Smooth muscle cell (in vitro differentiated cells): ENCODE measurements around the gene RPS6KA2. TPM values are rescaled to one million over a fixed set of nuclear protein-coding genes. Genes with fewer than 3 reads are reported as not detected.

Source experiments
- DNase-seq: peaks from one replicate; lab custom pipeline; 2025; ENCODE audit not compliant: unreplicated experiment; lab: John Stamatoyannopoulos, UW
- H2AFZ ChIP-seq: fragments of 200-600 bp; sonication (generic); 2 replicates; pipeline ENCODE4 v1.6.0; 2016; ENCODE audit warnings: antibody characterized with exemption, low read depth, mild to moderate bottlenecking
- H3F3A ChIP-seq: fragments of 200-600 bp; sonication (generic); 2 replicates; pipeline ENCODE4 v1.6.0; 2017; ENCODE audit warnings: antibody characterized with exemption, low read depth
- H3K27ac ChIP-seq: fragments of 200-600 bp; sonication (generic); 2 replicates; pipeline ENCODE4 v1.5.1; 2016; ENCODE audit warnings: low read depth, mild to moderate bottlenecking
- H3K27me3 ChIP-seq: fragments of 200-600 bp; sonication (generic); 2 replicates; pipeline ENCODE4 v1.6.1; 2016; ENCODE audit warnings: low read depth, mild to moderate bottlenecking
- H3K36me3 ChIP-seq: fragments of 200-600 bp; sonication (generic); 2 replicates; pipeline ENCODE4 v1.5.1; 2016; ENCODE audit warnings: low read depth
- H3K4me1 ChIP-seq: fragments of 200-600 bp; sonication (generic); 2 replicates; pipeline ENCODE4 v1.5.1; 2016; ENCODE audit warnings: low read depth
- H3K4me2 ChIP-seq: fragments of 200-600 bp; sonication (generic); 2 replicates; pipeline ENCODE4 v1.6.0; 2016; ENCODE audit warnings: mild to moderate bottlenecking
- H3K4me3 ChIP-seq: fragments of 200-600 bp; sonication (generic); 2 replicates; pipeline ENCODE4 v1.5.1; 2016; ENCODE audit warnings: mild to moderate bottlenecking
- H3K79me2 ChIP-seq: fragments of 200-600 bp; sonication (generic); 2 replicates; pipeline ENCODE4 v1.6.0; 2016; ENCODE audit warnings: low read depth, mild to moderate bottlenecking
- H3K9ac ChIP-seq: fragments of 200-600 bp; sonication (generic); 2 replicates; pipeline ENCODE4 v1.6.0; 2016; ENCODE audit warnings: low read depth
- H3K9me3 ChIP-seq: fragments of 200-600 bp; sonication (generic); replicated peaks from 2 replicates; pipeline ENCODE4 v1.5.1; 2016; ENCODE audit warnings: low read depth
- H4K20me1 ChIP-seq: fragments of 200-600 bp; sonication (generic); 2 replicates; pipeline ENCODE4 v1.6.0; 2016; ENCODE audit warnings: low read depth
- CTCF ChIP-seq: fragments of 200-600 bp; sonication (generic); IDR thresholded peaks from 2 replicates; pipeline ENCODE4 v1.5.1; 2017; ENCODE audit warnings: borderline replicate concordance, mild to moderate bottlenecking, antibody characterized with exemption; ENCODE audit not compliant: insufficient read depth, poor library complexity, severe bottlenecking
- WGBS: methylation state at CpG from one replicate; pipeline ENCODE4 v1.1.7; 2016; ENCODE audit warnings: low lambda C conversion rate; 5-methylcytosine and 5-hydroxymethylcytosine counted together
- polyA plus RNA-seq: library from polyadenylated mRNA; unstranded; fragments of >200 nt; fragmentation: Nextera tagmentation; extraction: Ambion mirVana; gene quantifications from 2 replicates; pipeline ENCODE4 v1.2.1, GENCODE V29; 2016
- total RNA-seq: library from RNA; depleted of rRNA; stranded (reverse); fragments of >200 nt; gene quantifications from 2 replicates; pipeline ENCODE4 v1.2.3, GENCODE V29; 2014

The RPS6KA2 gene
- total and polyA plus RNA-seq, 2 experiments from 2014 or later: 7.8 to 10.4 TPM

DNA sequence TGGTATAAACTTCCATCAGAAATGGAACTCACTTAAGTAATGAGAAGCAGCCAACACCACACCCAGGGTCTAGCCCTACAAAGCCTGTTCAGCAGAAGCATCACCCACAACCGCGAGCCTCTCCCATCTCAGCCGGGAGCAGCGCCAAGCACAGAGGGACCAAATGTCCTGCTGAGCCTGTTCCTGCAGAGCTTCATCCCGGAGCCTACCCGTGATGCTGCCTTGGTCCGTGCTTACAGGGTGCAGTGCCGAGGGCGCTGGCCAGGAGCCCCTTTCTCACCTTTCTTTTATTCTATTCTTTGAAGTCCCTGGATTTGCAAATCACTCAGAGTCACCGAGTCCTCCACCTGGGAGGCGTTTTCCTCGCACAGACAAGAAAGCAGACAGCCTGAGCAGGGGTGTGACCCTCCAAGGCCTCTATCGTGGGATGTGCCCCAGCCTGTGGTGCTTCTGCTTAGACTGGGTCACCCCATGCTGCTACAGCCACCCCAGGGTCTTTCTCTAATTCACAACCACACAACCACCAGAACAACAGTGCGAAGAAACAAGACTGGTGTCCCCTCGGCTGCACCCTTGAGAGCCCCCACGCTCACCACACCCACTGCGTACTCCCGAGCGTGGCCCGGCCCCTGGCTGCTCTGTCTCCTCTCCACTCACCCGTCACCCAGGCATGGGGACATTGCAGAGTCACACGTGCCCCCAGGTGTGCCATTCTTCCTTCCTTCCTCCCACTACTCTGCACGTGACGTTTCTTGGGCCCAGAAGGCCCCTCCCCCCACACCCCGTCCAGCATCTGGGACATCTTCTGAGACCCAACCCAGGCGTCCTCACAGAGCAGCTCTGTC, 152.1 kb downstream of the RPS6KA2 start:
- no peaks in the 10 kb centered on the region for H4K20me1 ChIP-seq
- no peaks in the 10 kb centered on the region for H3K79me2 ChIP-seq
- no peaks in the 10 kb centered on the region for H3F3A ChIP-seq
- H3K27ac ChIP-seq: no peak overlapping the region
- no peaks in the 10 kb centered on the region for H3K4me1 ChIP-seq
- no peaks in the 10 kb centered on the region for H3K36me3 ChIP-seq
- H3K4me2 ChIP-seq: no peak overlapping the region
- H3K4me3 ChIP-seq: no peak overlapping the region
- DNase-seq: no peak
- no peak overlapping the region for H2AFZ ChIP-seq
- 91% methylated on average over 26 of the region's 26 CpGs for WGBS
- H3K9ac ChIP-seq: no peak overlapping the region
- TF ChIP-seq CTCF: no peak
- H3K27me3 ChIP-seq: no peaks in the 10 kb centered on the region
- no peaks in the 10 kb centered on the region for H3K9me3 ChIP-seq

DNA sequence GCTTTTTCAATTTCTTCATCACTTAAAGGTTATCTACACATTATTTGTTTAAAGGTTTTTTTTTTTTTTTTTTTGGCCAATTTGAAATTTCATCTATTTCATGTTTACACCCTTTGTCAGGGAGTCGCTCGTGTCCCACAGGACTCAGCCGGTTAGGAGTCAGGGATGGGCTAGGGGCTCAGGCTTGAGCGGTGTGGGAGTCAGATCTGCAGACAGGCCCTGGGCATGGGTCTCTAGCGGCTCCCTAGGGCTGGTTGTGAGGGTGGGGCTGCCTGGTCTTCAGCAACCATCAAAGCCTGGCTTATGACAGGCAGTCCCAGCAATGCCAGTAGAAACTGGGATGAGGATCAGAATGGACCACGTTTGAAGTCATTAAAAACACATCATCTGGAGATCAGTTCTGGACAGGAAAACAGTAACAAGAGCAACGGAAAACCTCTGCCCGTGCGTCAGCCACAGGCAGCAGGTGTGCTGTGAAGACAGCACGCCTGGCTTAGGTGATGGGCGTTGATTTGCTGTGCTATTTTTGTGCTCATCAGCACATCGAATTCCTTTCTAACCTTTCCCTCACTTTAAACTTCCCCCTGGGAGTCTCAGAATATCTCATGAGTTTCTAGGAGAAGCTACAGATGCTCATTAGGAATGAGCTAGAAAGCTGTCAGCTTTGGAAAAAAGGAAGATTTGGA, 153.0 kb downstream of the RPS6KA2 start:
- WGBS: 94% methylated on average over 12 of the region's 12 CpGs
- Histone ChIP-seq H2AFZ (no peak overlapping the region), H3K4me3 (no peak overlapping the region), H3K79me2 (no peaks in the 10 kb centered on the region), H3K9me3 (no peaks in the 10 kb centered on the region), H3K9ac (no peak overlapping the region), H3K4me2 (no peak overlapping the region), H3K4me1 (no peaks in the 10 kb centered on the region), H3K27ac (no peak overlapping the region), H3F3A (no peaks in the 10 kb centered on the region), H3K27me3 (no peaks in the 10 kb centered on the region), H3K36me3 (no peaks in the 10 kb centered on the region), H4K20me1 (no peaks in the 10 kb centered on the region)
- DNase-seq: no peak
- TF ChIP-seq CTCF: no peak

DNA sequence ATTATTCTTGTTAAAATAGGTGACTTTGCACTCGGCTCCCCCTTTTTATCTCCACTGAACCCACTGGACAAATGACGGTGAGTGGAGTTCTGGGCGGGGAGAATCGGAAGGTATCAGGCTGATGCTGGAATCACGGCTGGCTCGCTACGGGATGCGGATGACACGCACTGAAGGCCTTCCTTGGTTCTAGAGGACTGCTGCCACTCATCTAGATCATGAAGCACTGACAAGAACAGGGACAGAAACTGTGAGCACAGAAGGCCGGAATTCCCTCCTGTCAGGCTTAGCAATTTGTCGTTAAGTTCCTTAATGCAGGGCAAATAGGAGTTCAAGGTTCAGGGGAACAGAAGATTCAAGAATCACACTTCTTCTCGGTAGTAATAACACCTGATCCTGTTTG, 154.4 kb downstream of the RPS6KA2 start:
- 93% methylated on average over 12 of the region's 12 CpGs for WGBS
- Histone ChIP-seq H3K79me2 (no peaks in the 10 kb centered on the region), H3K4me2 (no peak overlapping the region), H3F3A (no peaks in the 10 kb centered on the region), H3K4me3 (no peak overlapping the region), H3K9me3 (no peaks in the 10 kb centered on the region), H3K27me3 (no peaks in the 10 kb centered on the region), H3K9ac (no peak overlapping the region), H3K27ac (no peak overlapping the region), H2AFZ (no peak overlapping the region), H3K4me1 (no peaks in the 10 kb centered on the region), H3K36me3 (no peaks in the 10 kb centered on the region), H4K20me1 (no peaks in the 10 kb centered on the region)
- no peak for TF ChIP-seq CTCF
- DNase-seq: no peak
